ENCODE data around the gene UBAC1. TPM values are rescaled to one million over a fixed set of nuclear protein-coding genes. Genes with fewer than 3 reads are reported as not detected.

Gene UBAC1
- total and polyA plus RNA-seq, 10 of the 15 experiments (the other 5 are each of a cell fraction or from before 2014, with no cell fraction given), result 16.7 to 54.6 (median 38.5) TPM

DNA sequence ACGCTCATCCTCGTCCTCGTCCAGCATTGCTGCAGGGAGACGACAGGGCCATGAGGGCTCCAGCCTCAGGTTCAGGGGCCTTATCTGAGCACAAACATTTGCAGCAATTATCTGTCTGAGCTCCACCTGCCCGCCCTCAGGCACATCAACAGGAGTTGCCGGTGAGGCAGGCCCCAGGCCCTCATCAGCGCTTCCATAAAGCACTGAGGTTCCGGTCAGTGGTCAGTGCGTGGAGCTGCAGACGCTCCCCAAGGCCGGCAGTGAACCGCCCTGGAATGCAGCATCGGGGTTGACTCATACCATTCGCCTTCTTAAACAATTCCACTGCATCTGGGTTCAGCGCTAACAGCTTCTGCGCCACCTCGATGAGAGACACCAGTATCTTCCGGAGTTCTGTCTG is 15.2 kb downstream of the UBAC1 start:
- in situ Hi-C loops (cut with MboI) (no loop called here), intact Hi-C loops (cut with micrococcal nuclease; ENCODE audit: unreplicated experiment) (no loop called here)
- H4K20me1 ChIP-seq (ENCODE audit: control insufficient read depth, insufficient read depth), result peaks cover 2% of the 10 kb centered on the region; the same call in 1 of the 2 replicates
- ChIA-PET RAD21 (ENCODE audit: unreplicated experiment) (no interaction called here), SMC1A (ENCODE audit: uncharacterized antibody, unreplicated experiment) (no interaction called here), CTCF (no interaction called here), POLR2A (no interaction called here)
- peaks cover 10 to 22% of the 10 kb centered on the region in 2 experiments; a peak in 3 of 4 replicates for H3K36me3 ChIP-seq (ENCODE audit: control insufficient read depth in 2 of 2, insufficient read depth in 2 of 2, low read length in 1 of 2)
- H3K4me3 ChIP-seq, result no peak overlapping the region
- no peak overlapping the region for H3K9ac ChIP-seq (ENCODE audit: control insufficient read depth, insufficient read depth, low read length)
- no peak for TF ChIP-seq ESRRA (IDR thresholded peaks at IDR 0.05; ENCODE audit: low read length)
- H3K4me2 ChIP-seq (ENCODE audit: control insufficient read depth, insufficient read depth), result no peak overlapping the region
- no peaks in the 10 kb centered on the region for H3K4me1 ChIP-seq (ENCODE audit: control insufficient read depth, insufficient read depth, low read length)
- ATAC-seq (no peak), DNase-seq (ENCODE audit: low read depth, low spot score) (no peak), FAIRE-seq (no peak)
- H3K27ac ChIP-seq (ENCODE audit: control insufficient read depth, insufficient read depth), result no peak overlapping the region
- H3K9me3 ChIP-seq (replicated peaks; ENCODE audit: control insufficient read depth, insufficient read depth, low read length), result no peaks in the 10 kb centered on the region
- no peak overlapping the region for H2AFZ ChIP-seq (ENCODE audit: control insufficient read depth, low read depth, low read length)
- no peaks in the 10 kb centered on the region for H3K27me3 ChIP-seq (replicated peaks in 1 of 2; ENCODE audit: control insufficient read depth in 2 of 2, insufficient read depth in 2 of 2, low read length in 1 of 2)
- WGBS (ENCODE audit: insufficient coverage, insufficient replicate concordance, low lambda C conversion rate, missing lambda C conversion rate), result 99% methylated on average over 18 of the region's 18 CpGs
- no TSS peak for BruUV-seq (replicated peaks)
- H3K79me2 ChIP-seq (ENCODE audit: control insufficient read depth, insufficient read depth, low read length), result no peaks in the 10 kb centered on the region

DNA sequence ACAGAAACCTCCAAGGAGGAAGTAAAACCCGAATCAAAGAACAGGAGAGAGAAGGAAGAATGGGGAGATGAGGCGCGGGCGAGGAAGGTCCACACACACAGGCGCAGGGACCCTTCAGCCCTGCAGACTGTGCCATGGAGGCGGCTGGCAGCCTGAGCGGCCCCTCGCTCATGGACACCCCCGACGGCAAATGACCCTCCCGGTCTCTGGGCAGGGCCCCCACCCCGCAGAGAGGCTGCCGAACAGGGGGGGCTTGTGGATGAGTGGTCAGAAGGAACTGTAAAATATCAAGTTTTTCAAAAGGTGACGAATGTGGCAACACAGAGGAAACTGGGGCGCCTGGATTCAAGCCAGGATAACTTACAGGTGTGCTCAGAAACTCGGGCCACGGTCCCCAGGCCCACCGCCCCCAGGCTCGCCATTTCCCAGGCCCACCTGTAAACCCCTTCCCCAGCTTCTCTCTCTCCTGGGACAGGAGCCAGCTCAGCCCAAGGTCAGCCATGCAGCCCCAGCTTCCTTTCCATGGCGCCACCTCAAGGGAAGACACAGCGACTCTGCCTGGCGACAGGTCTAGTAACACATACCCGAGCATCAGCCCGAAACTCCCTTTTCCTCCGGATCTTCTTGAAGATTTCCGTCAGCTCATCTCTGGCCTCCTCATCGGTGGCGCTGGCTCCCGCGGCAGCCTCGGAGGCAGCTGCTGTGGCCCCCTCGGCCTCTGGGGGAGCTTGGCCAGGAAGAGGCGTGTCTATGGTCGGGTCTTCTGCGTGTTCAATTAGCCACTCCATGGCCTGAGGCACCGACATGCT is 16.5 kb downstream of the UBAC1 start:
- no peak overlapping the region for H3K4me3 ChIP-seq
- H3K4me1 ChIP-seq (ENCODE audit: control insufficient read depth, insufficient read depth, low read length), result no peaks in the 10 kb centered on the region
- intact Hi-C loops (cut with micrococcal nuclease; ENCODE audit: unreplicated experiment) (no loop called here), in situ Hi-C loops (cut with MboI) (no loop called here)
- ChIA-PET CTCF (no interaction called here), SMC1A (ENCODE audit: uncharacterized antibody, unreplicated experiment) (no interaction called here), POLR2A (no interaction called here), RAD21 (ENCODE audit: unreplicated experiment) (no interaction called here)
- DNase-seq (ENCODE audit: low read depth, low spot score) (no peak), ATAC-seq (no peak), FAIRE-seq (no peak)
- TF ChIP-seq PAX5 (IDR thresholded peaks at IDR 0.05; ENCODE audit: borderline replicate concordance, low read depth, low read length) (no peak), SMARCA5 (IDR thresholded peaks at IDR 0.05) (no peak), TCF3 (IDR thresholded peaks at IDR 0.05; ENCODE audit: borderline replicate concordance, insufficient read depth, low read depth, low read length) (0 out of 2 replicates have a peak, but pooled peaks have one; percentile 16), ZNF217 (IDR thresholded peaks at IDR 0.05) (no peak), NRF1 (conservative IDR thresholded peaks at IDR 0.05; ENCODE audit: low read depth, low read length) (no peak)
- TF ChIP-seq, protein P1, sequence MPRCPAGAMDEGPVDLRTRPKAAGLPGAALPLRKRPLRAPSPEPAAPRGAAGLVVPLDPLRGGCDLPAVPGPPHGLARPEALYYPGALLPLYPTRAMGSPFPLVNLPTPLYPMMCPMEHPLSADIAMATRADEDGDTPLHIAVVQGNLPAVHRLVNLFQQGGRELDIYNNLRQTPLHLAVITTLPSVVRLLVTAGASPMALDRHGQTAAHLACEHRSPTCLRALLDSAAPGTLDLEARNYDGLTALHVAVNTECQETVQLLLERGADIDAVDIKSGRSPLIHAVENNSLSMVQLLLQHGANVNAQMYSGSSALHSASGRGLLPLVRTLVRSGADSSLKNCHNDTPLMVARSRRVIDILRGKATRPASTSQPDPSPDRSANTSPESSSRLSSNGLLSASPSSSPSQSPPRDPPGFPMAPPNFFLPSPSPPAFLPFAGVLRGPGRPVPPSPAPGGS (IDR thresholded peaks at IDR 0.05; ENCODE audit: borderline replicate concordance, insufficient read depth, low read depth, low read length, poor library complexity, severe bottlenecking), result peak; percentile 80
- TF ChIP-seq, protein P2, sequence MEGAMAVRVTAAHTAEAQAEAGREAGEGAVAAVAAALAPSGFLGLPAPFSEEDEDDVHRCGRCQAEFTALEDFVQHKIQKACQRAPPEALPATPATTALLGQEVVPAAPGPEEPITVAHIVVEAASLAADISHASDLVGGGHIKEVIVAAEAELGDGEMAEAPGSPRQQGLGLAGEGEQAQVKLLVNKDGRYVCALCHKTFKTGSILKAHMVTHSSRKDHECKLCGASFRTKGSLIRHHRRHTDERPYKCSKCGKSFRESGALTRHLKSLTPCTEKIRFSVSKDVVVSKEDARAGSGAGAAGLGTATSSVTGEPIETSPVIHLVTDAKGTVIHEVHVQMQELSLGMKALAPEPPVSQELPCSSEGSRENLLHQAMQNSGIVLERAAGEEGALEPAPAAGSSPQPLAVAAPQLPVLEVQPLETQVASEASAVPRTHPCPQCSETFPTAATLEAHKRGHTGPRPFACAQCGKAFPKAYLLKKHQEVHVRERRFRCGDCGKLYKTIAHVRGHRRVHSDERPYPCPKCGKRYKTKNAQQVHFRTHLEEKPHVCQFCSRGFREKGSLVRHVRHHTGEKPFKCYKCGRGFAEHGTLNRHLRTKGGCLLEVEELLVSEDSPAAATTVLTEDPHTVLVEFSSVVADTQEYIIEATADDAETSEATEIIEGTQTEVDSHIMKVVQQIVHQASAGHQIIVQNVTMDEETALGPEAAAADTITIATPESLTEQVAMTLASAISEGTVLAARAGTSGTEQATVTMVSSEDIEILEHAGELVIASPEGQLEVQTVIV (IDR thresholded peaks at IDR 0.05; ENCODE audit: borderline replicate concordance, partially characterized antibody), result no peak
- H3K9ac ChIP-seq (ENCODE audit: control insufficient read depth, insufficient read depth, low read length), result no peak overlapping the region
- H3K4me2 ChIP-seq (ENCODE audit: control insufficient read depth, insufficient read depth), result no peak overlapping the region
- H3K36me3 ChIP-seq (ENCODE audit: control insufficient read depth in 2 of 2, insufficient read depth in 2 of 2, low read length in 1 of 2), result peaks cover 10 to 24% of the 10 kb centered on the region in 2 experiments; a peak in 3 of 4 replicates
- H3K27ac ChIP-seq (ENCODE audit: control insufficient read depth, insufficient read depth), result no peak overlapping the region
- peaks cover 2% of the 10 kb centered on the region; the same call in 1 of the 2 replicates for H4K20me1 ChIP-seq (ENCODE audit: control insufficient read depth, insufficient read depth)
- no peak overlapping the region for H2AFZ ChIP-seq (ENCODE audit: control insufficient read depth, low read depth, low read length)
- 96% methylated on average over 34 of the region's 36 CpGs for WGBS (ENCODE audit: insufficient coverage, insufficient replicate concordance, low lambda C conversion rate, missing lambda C conversion rate)
- no peaks in the 10 kb centered on the region for H3K79me2 ChIP-seq (ENCODE audit: control insufficient read depth, insufficient read depth, low read length)
- H3K27me3 ChIP-seq (replicated peaks in 1 of 2; ENCODE audit: control insufficient read depth in 2 of 2, insufficient read depth in 2 of 2, low read length in 1 of 2), result no peaks in the 10 kb centered on the region
- BruUV-seq (replicated peaks), result no TSS peak
- no peaks in the 10 kb centered on the region; the same call in 2 of the 3 replicates for H3K9me3 ChIP-seq (replicated peaks; ENCODE audit: control insufficient read depth, insufficient read depth, low read length)
